ENCODE measurements around the gene LIPC.

LIPC gene

GRCh38 chr15:58467121-58467721 is 35.4 kb downstream of the LIPC start:
- H3K4me3 ChIP-seq (ENCODE audit: low read depth, low read length) = no peak overlapping the region
- no peak overlapping the region for H3K27ac ChIP-seq (ENCODE audit: extremely low read depth, low read depth, low read length)
- ChIA-PET POLR2A (no interaction called here), CTCF (no interaction called here)
- H3K4me1 ChIP-seq (ENCODE audit: control insufficient read depth, insufficient read depth, low read length) = no peaks in the 10 kb centered on the region; the same call in 1 of the 2 replicates
- 0 out of 2 replicates have a peak, but pooled peaks have one; percentile 17 for TF ChIP-seq GLI4 (tag by site-specific recombination; IDR thresholded peaks at IDR 0.05)
- TF ChIP-seq TRIM28 (IDR thresholded peaks at IDR 0.05; ENCODE audit: borderline replicate concordance, low read length) = peak; percentile 66; the same call in 1 of the 2 replicates
- TF ChIP-seq SETDB1 (IDR thresholded peaks at IDR 0.05; ENCODE audit: insufficient read length, low read length) = peak; percentile 72
- TF ChIP-seq BCL11B (tag by site-specific recombination; IDR thresholded peaks at IDR 0.05; ENCODE audit: low read depth) = no peak
- TF ChIP-seq REPIN1 (tag by site-specific recombination; IDR thresholded peaks at IDR 0.05; ENCODE audit: low read depth) = no peak
- no peaks in the 10 kb centered on the region for H3K36me3 ChIP-seq (ENCODE audit: control insufficient read depth in 2 of 2, insufficient read depth in 1 of 2, low read length in 2 of 2)
- H3K9me3 ChIP-seq (ENCODE audit: control insufficient read depth, insufficient read depth, low read depth, low read length) = no peaks in the 10 kb centered on the region

- TF ChIP-seq ZBTB10 (tag by site-specific recombination; IDR thresholded peaks at IDR 0.05) = no peak
- TF ChIP-seq ZNF248 (tag by site-specific recombination; IDR thresholded peaks at IDR 0.05) = no peak
- no peak for TF ChIP-seq TSHZ1 (tag by site-specific recombination; IDR thresholded peaks at IDR 0.05; ENCODE audit: borderline replicate concordance)
- no peak for TF ChIP-seq PRDM6 (tag by site-specific recombination; IDR thresholded peaks at IDR 0.05)
- TF ChIP-seq ZSCAN23 (tag by site-specific recombination; IDR thresholded peaks at IDR 0.05) = no peak
- TF ChIP-seq ZNF654 (tag by site-specific recombination; IDR thresholded peaks at IDR 0.05; ENCODE audit: low read depth) = no peak
- no peak for TF ChIP-seq ZNF664 (tag by site-specific recombination; IDR thresholded peaks at IDR 0.05)
- H3K4me1 ChIP-seq (ENCODE audit: control insufficient read depth, insufficient read depth, low read length) = no peaks in the 10 kb centered on the region; the same call in 1 of the 2 replicates
- H3K27ac ChIP-seq (ENCODE audit: extremely low read depth, low read depth, low read length) = no peak overlapping the region; the same call in 1 of the 2 replicates
- ChIA-PET POLR2A (no interaction called here), CTCF (no interaction called here)
- H3K9me3 ChIP-seq (ENCODE audit: control insufficient read depth, insufficient read depth, low read depth, low read length) = no peaks in the 10 kb centered on the region
- no peaks in the 10 kb centered on the region for H3K36me3 ChIP-seq (ENCODE audit: control insufficient read depth in 2 of 2, insufficient read depth in 1 of 2, low read length in 2 of 2)
- no peak overlapping the region for H3K4me3 ChIP-seq (ENCODE audit: low read depth, low read length)
These were observed 36.1 kb downstream of the LIPC start for GRCh38 chr15:58467722-58468423.

Data from HEK293 (cell line).